Muscle of back (tissue), 11 donors: ENCODE data around the gene FSD1L. TPM values are rescaled to one million over a fixed set of nuclear protein-coding genes. Genes with fewer than 3 reads are reported as not detected.
"Not testable (repeated sequence)": the region's sequence is repeated elsewhere in the genome, so short reads cannot be mapped to it uniquely, and the experiment has no call there.

Source experiments
- DNase-seq, 3 donors: peaks; one replicate each; pipeline versions ENCODE4 v3.0.0 to v3.0.0-alpha.2; 2013
- polyA plus RNA-seq, 10 donors: library from polyadenylated mRNA; unstranded; fragments of 120-200 nt; gene quantifications; one replicate each; pipeline ENCODE4 v1.2.1, GENCODE V29; 2013; ENCODE audit not compliant: insufficient read length in 10 of 10

The FSD1L gene
- polyA plus RNA-seq, 10 donors: 9.4 to 21.6 (median 11.7) TPM

DNA sequence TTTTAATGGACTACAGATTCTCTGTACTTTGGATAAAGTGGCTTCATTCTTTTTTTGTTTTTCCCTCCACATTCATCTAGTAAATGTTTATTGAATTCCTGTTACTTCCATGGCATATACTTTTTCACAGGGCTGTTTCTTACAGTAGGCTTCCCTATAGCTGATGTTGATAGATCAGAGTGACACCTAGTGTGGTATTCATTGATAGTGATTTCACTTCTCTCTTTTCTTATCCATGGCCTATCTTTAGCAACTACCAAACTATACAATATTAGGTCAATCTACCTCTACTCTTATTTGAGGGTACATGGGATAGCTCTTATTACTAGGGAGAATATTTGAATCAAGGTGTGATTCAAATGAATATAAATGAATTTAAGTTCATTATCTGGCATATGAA is 35.8 kb downstream of the FSD1L start:
- DNase-seq: no peak

DNA sequence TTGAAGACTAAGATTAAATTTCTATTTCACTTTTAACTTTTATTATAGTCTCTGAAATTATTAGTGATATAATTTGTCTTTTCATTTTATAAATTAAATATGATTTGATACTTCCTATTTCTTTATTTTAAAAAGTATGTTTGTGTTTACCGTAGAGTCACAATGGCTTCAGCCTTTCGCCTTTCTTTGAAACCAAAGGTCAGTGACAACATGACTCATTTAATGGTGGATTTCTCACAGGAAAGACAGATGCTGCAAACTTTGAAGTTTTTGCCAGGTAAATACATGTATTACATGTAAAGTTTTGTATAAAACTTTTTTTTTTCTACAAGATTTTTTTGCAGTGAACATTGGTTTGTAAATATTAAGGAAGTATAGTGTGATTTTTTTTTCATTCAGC is 36.4 kb downstream of the FSD1L start:
- no peak for DNase-seq

DNA sequence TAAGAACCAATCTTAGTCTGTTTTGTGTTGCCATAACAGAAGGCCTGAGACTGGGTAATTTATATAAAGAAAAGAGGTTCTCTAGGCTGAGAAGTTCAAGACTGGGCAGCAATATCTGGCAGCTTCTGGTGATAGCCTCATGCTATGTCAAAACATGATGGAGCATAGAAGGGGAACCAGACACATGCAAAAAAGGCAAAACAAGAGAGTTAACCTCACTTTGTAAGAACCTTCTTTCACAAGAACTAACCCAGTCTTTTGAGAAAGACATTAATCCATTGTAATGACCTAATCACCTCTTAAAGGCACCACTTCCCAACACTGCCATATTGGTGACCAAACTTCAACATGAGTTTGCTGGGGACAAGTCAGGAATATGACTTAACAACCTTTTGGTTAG is 37.3 kb downstream of the FSD1L start:
- no peak for DNase-seq

- no peak for DNase-seq
Measured at GRCh38 chr9:105496826-105497225, 49.0 kb downstream of the FSD1L start.

GRCh38 chr9:105497704-105498103 is 49.9 kb downstream of the FSD1L start:
- DNase-seq: no peak

DNA sequence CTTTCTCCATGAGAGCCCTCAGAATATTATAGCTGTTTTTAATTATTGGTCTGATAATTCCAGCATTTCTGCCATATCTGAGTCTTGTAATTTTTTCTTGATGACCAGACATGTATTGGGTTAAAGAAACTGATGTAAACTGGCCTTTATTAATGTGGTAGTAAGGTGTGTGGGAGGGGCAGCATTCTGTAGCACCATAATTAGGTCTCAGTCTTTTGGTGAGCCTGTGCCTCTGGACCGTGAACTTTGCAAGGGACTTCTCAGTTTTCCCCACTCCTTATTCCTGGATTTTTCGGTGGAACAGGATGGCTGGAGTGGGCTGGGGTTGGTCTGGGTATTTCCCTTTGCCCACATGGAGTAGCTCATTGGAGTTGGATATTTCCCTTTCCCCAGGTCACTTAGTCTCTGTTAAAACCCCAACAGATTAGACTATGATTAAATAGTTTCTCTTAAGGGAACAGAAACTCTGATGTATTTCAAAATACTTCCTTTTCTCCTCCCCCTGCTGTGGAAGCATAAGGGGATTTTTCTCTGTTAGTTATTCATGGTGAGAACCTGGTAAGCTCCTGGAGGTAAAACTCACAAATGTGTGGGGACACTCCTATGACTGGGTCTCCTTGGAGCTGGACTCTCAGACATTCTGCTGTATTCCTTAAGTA is 52.4 kb downstream of the FSD1L start:
- no peak for DNase-seq

- no peak for DNase-seq
Measured at GRCh38 chr9:105501414-105501813, 53.6 kb downstream of the FSD1L start.

- no peak for DNase-seq
Measured at GRCh38 chr9:105502276-105502675, 54.4 kb downstream of the FSD1L start.

- DNase-seq: no peak
Measured at GRCh38 chr9:105503881-105504280, 56.0 kb downstream of the FSD1L start.

GRCh38 chr9:105507096-105507790 is 59.4 kb downstream of the FSD1L start:
- DNase-seq: no peak

DNA sequence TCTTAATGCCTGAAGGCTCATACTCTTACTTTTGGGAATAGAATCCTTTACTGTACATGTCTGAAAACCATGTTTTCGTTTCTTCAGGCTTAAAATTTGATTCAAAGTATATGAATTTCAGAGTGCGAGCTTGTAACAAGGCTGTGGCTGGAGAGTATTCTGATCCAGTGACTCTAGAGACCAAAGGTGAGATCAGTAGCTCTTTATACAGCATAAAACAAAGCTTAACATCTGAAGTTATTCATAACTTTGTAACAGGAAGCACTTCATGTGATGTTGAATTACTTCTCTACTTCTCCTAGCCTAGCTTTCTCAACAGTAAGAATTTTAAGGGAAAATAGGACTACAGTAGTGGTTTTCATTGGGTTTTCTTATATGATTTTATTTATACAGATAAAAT is 60.7 kb downstream of the FSD1L start:
- DNase-seq: no peak

DNA sequence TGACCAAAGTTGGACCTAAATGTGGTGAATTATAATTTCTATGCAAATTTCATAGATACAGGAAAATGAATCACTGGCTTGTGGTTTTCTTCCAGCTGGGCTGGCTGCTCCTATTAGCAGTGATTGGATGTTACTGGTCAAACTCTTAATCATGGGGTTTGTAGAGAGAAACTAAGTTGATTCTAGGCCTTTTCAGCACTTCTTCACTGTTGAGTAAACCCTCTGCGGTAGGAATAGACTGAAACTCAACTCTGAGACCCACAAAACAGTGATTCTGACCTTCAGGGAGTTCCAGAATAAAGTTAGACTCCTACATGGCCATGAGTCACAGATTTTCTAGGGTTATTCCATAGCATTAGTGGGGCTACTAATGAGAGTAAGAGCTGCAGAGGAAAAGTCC is 62.2 kb downstream of the FSD1L start:
- DNase-seq: peak in 1 of 3 donors; percentile 40

DNA sequence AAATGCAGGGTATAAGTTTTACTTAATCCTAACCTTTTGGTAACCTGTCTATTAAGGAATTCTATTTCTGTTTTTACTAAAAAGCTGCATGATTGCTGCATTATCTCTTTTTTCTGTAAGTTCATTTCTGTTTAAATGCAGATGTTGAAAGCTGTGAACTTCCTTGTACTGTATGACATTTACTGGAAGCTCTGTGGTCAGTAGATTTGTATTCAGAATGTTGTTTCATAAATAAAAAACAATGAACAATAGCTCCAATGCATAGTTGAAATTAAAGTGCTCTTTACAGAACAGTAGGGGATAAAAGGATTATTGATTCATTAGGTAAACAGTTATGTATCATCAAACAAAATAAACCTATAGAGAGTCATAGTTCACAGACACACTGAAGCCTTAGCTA is 63.6 kb downstream of the FSD1L start:
- DNase-seq: no peak

DNA sequence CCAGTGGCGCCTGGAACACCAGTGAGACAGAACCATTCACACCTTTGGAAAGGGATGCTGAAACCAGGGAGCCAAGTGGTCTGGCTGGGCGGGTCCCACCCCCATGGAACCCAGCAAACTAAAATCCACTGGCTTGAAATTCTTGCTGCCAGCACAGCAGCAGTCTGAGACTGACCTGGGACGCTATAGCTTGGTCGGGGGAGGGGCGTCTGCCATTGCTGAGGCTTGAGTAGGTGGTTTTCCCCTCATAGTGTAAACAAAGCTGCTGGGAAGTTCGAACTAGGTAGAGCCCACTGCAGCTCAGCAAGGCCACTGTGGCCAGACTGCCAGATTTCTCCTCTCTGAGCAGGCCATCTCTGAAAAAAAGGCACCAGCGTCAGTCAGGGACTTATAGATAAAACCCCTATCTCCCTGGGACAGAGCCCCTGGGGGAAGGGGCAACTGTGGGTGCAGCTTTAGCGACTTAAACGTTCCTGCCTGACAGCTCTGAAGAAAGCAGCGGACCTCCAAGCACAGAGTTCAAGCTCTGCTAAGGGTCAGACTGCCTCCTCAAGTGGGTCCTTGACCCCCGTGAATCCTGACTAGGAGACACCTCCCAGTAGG is 68.1 kb downstream of the FSD1L start:
- no peak for DNase-seq

- peak in 1 of 3 donors; percentile 56 for DNase-seq
Measured at GRCh38 chr9:105519710-105520369, 72.0 kb downstream of the FSD1L start.

DNA sequence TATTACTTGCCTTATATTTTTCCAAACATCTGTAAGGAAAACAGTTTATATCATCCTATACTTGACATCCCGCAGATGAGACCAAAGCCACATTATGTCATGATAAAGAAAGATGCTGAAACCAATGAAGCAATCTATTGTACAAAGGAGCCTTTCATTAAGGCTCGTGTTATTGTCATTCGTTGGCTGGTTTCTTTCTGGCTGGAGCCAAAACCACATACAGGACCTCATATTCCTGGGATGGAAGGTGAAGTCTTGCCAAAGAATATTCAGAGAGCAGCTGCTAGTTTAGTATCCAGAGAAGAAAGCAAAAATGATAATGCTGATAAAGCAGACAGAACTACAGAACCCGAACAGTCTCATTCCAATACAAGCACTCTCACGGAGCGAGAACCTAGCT is 73.2 kb downstream of the FSD1L start:
- DNase-seq: not testable (repeated sequence)

DNA sequence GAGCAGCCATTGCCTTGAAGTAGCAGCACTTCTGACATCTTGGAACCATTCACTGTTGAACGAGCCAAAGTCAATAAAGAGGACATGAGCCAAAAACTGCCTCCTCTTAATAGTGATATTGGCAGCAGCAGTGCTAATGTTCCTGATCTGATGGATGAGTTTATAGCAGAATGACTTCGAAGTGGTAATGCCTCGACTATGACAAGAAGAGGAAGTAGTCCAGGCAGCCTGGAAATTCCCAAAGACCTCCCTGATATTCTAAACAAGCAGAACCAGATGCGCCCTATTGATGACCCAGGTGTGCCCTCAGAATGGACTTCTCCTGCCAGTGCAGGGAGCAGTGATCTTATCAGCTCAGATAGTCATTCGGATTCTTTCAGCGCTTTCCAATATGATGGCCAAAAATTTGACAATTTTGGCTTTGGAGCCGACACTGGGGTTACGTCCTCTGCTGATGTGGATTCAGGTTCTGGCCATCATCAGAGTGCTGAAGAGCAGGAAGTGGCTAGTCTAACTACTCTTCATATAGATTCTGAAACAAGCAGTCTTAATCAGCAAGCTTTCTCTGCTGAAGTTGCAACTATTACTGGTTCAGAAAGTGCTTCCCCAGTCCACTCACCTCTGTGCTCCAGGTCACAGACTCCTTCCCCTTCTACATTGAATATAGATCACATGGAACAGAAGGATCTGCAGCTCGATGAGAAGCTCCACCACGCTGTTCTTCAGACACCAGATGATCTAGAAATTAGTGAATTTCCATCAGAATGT is 75.0 kb downstream of the FSD1L start:
- DNase-seq: not testable (repeated sequence)

DNA sequence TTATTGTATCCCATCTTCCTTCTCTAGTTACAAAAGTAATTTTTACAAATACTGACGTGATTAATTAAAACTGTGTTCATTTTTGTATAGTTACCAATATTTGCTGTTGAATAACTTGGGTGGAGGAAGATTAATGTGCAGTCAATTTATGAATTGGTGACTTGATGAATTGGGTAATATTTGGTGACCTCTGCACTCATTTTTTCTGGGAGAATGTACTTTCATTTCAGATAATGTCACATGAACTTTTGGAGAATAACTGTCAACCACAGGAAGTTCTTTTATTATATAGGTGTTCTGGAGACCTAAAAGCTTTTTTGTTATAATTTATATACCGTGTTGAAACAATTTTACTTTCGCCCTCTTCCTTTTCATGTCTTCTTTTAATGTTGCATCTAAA is 83.7 kb downstream of the FSD1L start:
- no peak for DNase-seq

DNA sequence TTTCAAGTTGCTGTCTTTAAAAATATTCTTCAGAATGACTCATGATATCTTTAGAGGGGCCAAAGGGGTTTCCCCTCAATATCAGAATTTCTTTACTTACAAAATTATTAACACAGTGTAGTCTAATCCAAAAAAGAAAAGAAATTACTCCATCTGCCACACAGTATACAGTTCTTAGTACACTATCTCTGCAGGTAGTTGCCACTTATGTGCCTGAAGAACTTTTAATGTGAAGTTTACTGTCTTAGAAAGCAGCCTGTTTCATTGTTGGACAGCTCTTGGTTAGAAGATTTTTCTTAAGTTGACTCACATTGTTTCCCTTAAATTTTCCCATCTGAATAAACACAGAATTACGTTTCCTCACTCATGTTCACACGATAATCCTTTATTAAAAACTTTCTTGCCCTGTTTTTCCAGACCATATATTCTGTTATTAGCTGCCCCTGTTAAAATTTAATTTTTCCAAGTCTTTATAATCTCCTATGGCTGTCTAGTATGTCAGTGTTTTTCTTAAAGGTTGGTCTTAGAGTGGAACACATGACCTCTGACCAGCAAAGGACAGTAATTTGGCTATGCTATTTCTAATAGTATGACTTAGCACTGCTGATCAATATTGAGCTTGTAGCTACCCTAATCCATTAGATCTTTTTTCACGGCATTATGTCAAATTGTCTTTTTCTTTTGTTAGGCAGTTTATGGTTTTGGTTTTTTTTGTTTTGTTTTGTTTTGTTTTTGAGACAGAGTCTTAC is 88.3 kb downstream of the FSD1L start:
- no peak for DNase-seq

GRCh38 chr9:105539452-105539851 is 91.6 kb downstream of the FSD1L start:
- DNase-seq: no peak

GRCh38 chr9:105541838-105542237 is 94.0 kb downstream of the FSD1L start:
- DNase-seq: no peak
